HG03558 (cell line): ENCODE data around the gene TBC1D21.
"Not testable (repeated sequence)": the region's sequence is repeated elsewhere in the genome, so short reads cannot be mapped to it uniquely, and the experiment has no call there.

Experiments used
- ATAC-seq: cut with Tn5 transposase; IDR thresholded peaks from one replicate; pipeline ENCODE4 v1.9.1; 2021; ENCODE audit warnings: moderate number of reproducible peaks; ENCODE audit not compliant: unreplicated experiment; ENCODE audit errors: extremely low read depth

TBC1D21 gene

DNA sequence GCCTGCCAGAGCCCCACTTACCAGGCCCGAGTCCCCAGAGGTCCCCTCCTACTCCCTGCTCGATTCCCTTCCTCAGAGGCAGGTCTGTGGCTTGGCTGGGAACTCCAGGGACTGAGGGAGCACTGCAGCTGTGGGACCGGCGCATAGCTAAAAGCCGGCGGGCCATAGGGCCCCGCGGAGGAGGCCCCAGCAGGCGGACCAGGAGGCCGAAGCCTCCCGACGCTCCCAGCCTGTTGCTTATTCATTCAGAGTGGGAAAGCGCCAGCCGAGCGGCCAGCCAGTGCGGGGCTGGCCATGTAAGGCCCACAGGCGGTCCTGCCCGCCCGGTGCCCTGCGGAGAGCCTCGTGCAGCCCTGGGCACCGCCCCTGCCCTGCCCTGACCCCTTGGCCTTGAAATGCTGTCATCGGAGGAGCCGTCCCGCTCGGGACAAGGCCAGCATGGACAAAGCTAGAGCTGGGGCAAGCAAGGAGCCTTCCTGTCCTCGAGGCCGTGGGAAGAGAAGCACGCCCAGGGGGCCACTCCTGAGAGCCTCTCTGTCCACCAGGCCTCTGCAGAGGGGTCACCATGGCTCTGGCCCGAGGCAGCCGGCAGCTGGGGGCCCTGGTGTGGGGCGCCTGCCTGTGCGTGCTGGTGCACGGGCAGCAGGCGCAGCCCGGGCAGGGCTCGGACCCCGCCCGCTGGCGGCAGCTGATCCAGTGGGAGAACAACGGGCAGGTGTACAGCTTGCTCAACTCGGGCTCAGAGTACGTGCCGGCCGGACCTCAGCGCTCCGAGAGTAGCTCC lies 53.0 kb downstream of the TBC1D21 start, which contains the start of gene LOXL1:
Gene LOXL1, plus strand, starts transcription at position 244 of the 784 bp plus-strand sequence. Its CDS starts 322 bp downstream, at position 566.
- ATAC-seq = no peak

DNA sequence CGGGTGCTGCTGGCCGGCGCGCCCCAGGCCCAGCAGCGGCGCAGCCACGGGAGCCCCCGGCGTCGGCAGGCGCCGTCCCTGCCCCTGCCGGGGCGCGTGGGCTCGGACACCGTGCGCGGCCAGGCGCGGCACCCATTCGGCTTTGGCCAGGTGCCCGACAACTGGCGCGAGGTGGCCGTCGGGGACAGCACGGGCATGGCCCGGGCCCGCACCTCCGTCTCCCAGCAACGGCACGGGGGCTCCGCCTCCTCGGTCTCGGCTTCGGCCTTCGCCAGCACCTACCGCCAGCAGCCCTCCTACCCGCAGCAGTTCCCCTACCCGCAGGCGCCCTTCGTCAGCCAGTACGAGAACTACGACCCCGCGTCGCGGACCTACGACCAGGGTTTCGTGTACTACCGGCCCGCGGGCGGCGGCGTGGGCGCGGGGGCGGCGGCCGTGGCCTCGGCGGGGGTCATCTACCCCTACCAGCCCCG lies 53.7 kb downstream of the TBC1D21 start:
- no peak for ATAC-seq

DNA sequence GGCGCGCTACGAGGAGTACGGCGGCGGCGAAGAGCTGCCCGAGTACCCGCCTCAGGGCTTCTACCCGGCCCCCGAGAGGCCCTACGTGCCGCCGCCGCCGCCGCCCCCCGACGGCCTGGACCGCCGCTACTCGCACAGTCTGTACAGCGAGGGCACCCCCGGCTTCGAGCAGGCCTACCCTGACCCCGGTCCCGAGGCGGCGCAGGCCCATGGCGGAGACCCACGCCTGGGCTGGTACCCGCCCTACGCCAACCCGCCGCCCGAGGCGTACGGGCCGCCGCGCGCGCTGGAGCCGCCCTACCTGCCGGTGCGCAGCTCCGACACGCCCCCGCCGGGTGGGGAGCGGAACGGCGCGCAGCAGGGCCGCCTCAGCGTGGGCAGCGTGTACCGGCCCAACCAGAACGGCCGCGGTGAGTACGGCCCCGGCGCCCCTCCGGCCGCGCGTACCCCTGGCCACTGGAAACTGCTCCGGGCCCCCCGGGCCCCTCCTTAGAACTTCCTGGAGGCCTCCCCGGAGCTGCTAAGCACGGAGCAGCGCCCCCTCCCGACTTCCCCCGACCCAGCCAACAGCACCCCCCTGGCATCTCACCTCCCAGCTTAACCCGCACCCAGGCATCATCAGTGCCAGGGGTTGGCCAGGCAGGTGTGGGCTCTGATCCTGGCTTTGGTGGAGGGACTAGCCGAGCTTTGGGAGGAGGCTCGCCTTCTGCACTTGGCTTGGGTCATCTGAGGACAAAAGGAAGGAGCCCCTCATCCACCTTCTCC lies 54.3 kb downstream of the TBC1D21 start:
- no peak for ATAC-seq

DNA sequence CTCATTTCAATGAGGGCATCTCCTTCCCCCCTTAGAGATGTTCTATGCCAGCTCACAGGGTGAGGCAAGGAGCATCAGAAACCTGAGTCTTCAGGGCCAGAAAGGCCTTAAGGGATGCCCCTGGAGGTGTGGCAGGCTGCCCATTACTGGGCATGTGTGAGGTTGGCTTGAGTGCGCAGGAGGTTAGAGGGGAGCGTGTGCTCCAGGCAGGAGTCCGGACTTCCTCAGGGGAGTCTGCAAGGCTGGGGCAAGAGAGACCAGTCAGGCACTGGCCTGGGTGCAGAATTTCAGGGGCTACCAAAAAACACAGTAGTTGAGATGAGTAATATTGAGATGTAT lies 54.8 kb downstream of the TBC1D21 start:
- ATAC-seq = no peak

DNA sequence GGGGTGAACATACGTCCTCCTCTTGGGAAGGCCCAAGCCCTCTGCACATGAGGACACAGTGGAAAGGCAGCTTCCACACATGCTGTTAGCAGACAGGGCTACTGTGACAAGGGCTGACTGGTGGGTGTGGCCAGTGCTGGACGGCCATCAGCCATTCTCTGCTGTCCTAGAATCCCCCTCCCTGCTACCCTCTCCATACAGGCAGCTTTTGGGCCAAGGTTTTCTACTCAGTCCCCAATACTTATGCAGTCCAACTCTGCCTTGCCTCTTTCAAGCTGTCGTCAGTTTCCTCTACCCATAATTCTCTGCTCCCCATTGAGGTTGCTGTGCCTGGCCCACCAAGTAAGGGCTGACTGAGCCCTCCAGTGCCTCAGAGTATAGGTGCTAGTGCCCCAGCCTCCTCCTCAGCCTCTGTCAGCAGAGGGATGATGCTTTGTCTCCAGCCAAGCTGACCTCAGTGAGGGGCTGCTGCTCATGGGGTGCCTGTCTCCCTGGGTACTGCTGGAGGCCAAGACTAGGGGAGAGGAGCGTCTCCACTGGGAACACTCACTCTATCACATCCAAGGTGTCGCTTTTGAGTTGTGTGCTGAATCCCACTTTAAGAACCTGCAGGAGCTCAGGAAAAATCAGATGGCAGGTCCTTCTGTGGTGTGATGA lies 55.7 kb downstream of the TBC1D21 start:
- no peak for ATAC-seq

DNA sequence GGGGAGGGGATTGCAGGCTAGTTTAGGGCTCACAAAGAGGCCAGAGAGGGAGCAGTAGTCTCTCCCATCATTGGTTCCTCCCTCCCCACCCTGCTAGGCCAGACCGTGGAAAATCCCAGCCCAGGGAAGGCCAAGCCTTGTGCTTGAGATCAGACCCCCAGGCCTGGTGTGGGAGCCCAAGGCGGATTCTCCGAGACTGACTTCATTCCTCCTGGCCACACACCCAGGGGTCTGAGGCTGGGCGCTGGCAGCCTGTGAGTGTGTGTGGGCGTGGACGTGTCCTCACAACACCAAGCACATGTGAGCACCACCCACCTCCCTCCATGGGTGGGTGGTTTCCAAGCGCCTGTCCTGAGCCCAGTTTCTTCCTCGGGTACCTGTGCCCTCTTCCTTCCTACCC lies 57.0 kb downstream of the TBC1D21 start:
- ATAC-seq = no peak

DNA sequence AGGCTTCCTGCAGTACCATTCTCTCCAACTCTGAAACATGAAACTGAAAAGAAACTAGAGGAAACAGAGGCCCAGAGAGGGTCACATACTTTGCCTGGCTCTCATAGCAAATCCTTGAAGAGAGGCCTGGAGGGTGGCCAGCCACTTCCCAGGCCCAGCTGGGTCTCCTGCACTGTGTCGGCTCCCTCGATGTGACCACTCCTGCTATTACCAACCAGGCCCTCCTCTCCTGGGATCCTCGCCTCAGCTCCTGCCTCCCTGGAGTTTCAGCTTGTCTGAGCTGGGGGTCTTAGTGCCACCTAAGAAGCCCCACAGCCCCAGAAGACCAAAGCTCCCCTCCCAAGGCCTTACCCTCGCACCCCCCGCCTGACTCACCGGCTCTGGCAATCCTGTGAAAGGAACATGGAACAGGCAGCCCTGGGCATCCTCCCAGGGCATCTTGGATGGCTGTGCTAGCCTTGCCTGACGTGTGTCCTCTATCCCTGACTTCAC lies 57.5 kb downstream of the TBC1D21 start:
- ATAC-seq = no peak

DNA sequence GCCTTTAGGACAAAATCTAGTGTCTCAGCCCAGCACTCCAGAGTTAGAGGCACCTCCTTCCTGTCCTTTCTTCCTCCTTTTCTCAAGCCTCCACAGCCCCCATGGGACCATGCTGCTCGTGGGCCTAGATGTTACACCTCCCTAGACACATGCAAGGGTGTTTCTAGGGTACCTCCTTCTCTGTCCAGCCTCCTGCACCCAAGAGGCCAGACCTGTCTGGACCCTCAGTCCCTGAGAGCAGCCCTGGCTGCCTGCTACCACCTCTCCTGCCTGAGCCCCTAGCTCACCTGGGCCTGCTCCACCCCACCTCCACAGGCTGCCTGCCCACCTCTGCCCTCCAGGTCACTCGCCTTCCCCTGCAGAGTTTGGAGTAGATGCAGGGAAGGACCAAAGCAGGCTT lies 58.1 kb downstream of the TBC1D21 start:
- ATAC-seq = no peak

DNA sequence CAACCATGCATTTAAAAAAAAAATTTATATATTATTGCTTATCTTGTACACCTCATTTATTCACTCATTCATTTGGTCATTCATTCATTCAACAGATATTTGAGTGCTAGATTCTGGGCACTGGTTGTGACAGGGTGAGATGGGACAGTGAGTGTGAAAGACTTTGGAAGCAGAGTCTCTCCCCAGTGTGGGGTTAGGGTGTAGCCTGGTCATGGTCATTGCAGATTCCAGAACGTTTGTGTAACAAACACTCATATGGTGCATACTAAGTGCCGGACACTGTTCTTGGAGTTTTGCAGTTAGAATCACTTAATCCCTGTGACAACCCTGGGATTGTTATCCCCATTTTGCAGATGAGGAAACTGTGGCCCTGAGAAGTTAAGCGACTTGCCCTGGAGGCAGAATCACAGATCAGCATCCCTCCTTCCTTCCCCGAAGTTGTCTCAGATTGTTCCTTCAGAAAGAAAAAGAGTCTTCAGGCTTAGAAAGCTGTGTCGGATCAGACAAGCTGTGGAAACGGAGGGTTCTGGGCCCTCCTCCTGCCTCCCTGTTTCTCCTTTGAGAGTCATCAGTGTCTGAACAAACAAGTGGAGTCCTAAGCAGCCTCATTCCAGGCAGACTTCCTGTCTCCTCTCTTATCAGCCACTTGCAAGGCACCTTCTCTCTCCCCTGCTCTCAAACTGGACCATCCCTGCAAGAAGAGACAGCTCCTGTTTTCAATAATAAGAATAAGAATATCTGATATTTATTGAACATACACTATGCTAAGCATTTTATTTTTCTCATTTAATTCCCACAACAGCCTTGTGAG lies 59.2 kb downstream of the TBC1D21 start:
- ATAC-seq = no peak

DNA sequence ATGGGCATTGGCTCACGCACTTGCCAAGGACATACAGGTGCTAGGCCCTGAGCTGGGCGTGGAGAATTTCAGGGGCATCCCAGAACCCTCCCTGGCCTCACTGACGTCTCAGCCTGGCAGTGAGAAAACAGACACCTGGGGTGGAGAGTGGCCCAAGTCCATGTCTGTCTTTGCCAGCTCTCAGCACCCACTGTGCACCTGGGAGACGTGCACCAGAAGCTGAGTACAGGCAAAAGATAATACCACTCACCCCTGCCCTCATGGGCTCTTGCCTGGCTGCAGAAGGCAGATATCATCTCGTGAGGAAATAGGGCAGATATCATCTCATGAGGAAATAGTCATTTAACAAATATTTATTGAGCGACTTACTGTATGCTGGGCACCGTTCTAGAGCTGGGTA lies 60.9 kb downstream of the TBC1D21 start:
- ATAC-seq = no peak

DNA sequence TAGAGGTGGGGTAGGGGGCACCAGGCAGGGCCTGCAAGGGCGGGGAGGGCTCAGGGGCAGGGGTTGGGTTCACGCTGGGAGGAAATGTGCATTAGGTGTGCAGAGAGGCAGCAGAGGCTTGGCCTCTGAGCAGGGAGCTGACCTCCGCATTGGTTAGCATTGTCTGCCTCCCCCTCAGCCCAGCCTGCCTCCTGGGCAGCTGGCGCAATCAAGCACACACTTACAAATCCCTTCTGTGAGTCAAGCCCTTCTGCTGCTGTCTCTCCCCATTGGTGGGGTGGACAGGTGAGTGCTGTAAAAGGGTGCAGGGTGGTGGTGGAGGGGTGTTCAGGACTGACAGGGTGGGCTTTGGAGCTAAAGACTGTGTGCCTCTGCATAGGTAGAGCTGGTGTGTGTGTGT lies 62.2 kb downstream of the TBC1D21 start:
- ATAC-seq = no peak

DNA sequence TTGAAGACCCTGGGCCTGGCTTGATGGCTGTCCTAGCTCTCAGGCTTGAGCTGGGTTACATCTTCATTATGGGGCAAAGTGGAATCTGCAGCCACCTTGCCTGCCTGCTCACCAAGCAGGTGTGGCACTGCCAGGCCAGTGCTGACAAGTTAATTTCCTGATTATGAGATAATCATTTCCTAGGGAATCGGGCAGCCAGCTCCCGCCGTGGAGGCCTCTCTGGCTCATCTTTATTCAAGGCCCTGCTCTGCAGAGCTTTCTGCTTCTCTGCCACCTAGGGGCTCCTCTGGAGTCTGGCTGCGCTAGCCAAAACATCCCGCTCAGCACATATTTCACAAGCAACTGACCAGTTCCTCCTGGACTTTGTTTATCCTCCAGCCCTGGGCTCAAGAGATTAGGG lies 62.8 kb downstream of the TBC1D21 start:
- no peak for ATAC-seq

DNA sequence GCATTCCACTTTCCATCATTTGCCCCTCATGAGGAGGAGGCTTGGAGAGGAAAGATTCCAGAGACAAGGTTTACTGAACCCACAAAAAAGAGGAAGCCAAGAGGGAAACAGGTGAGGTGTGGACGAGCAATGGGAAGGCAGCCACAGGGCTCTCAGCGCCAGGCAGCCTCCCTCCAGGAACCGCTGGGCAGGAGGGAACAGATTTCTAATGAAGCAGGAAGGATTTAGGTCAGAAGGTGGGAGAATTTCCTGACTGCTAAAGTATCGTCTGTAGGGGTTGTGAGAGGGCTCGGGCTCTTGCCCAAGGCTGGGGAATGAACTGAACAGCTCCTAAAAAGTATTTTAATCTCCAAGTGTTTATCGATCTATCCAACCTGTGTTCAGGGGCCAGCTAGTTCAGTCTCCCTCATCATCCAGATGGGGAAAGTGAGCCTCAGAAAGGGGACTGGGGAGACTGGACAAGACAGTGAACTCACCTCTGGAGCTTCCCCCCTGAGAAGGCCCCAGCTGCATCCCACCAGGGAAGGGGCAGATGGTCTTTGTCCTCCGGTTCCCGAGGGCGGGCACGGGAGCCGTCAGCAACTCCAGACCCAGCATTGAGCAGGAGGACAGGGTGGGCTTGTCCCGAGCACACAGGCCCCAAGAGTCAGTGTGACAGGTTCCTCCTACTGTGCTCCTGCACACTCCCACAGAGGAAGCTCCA lies 63.4 kb downstream of the TBC1D21 start:
- no peak for ATAC-seq

DNA sequence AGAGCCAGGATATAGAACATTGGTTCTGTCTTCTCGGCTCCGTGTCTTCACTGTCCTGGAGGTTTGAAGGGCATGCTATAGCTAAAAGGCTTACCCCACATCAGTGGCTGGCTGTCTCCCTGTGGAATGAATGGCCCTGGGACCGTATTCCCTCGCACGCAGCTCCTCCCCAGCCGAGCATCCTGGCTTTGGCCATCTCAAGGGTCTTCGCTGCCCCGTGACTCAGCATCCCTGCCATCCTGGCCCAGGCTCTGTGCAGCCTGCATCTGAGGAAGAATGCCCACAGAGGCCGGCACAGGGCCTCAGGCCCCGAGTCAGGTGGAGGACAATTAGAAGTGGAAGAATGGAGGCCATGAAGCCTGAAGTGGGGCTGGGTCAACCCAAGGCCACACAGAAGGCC lies 63.9 kb downstream of the TBC1D21 start:
- ATAC-seq = no peak

DNA sequence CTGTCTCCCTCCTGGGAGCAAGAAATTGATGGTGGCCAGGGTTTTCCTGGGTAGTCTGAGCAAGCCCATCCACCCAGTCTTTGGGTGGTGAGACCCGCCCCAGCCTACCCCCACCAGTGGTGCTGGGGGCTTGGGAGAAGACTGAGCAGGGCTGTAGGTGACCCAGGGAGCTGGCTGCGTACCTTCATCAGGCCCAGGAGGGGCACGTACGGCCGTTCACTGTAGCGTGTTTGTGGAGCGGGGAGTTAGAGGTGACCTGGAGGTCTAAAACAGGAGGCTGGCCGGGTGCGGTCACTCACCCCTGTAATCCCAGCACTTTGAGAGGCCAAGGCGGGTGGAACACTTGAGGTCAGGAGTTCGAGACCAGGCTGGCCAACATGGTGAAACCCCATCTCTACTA lies 64.4 kb downstream of the TBC1D21 start:
- no peak for ATAC-seq

DNA sequence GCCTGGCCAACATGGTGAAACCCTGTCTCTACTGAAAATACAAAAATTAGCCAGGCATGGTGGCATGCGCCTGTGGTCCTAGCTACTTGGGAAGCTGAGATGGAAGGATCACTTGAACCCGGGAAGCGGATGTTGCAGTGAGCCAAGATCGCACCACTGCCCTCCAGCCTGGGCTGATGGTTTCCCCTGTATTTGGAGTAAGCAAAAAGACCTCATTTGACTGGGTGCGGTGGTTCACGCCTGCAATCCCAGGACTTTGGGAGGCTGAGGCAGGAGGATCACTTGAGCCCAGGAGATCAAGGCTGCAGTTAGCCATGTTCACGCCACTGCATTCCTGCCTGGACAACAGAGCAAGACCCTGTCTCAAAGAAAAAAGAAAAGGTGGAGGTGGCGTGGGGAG lies 65.2 kb downstream of the TBC1D21 start:
- not testable (repeated sequence) for ATAC-seq
